Right lobe of liver (tissue), 6 donors: ENCODE measurements around the gene ITGA2. TPM values are rescaled to one million over a fixed set of nuclear protein-coding genes. Genes with fewer than 3 reads are reported as not detected.

Experiments
- ATAC-seq, 4 donors: fragments of 200-7000 bp; cut with Tn5 transposase; one replicate each; pipeline ENCODE4 v1.9.1; 2020; ENCODE audit warnings: mild to moderate bottlenecking in 4 of 4, moderate library complexity in 4 of 4
- DNase-seq, 3 donors: peaks; one replicate each; pipeline ENCODE4 v3.0.0-alpha.2; 2020
- H3K27ac ChIP-seq, 3 donors: fragments of 200-600 bp; one replicate each; pipeline ENCODE4 v1.8.0; 2022
- H3K27me3 ChIP-seq, 2 donors: fragments of 200-600 bp; one replicate each; pipeline ENCODE4 v1.8.0; 2022
- H3K36me3 ChIP-seq, 4 donors: fragments of 200-600 bp; sonication (generic) in 1 of 4; one replicate each; pipeline versions ENCODE4 v1.5.1 to v1.8.0; 2017 to 2022; ENCODE audit warnings: control low read depth in 1 of 4
- H3K4me1 ChIP-seq, 4 donors: fragments of 200-600 bp; sonication (generic) in 1 of 4; one replicate each; pipeline versions ENCODE4 v1.5.1 to v1.8.0; 2017 to 2022; ENCODE audit warnings: control low read depth in 1 of 4
- H3K4me3 ChIP-seq, 3 donors: fragments of 200-600 bp; one replicate each; pipeline ENCODE4 v1.8.0; 2022
- H3K9me3 ChIP-seq, 4 donors: fragments of 200-600 bp; sonication (generic) in 1 of 4; one replicate each; pipeline versions ENCODE4 v1.5.1 to v1.8.0; 2017 to 2022; ENCODE audit warnings: control low read depth in 1 of 4
- POLR2A ChIP-seq: fragments of 450-650 bp; IDR thresholded peaks from one replicate; pipeline ENCODE4 v1.6.1; 2017; ENCODE audit warnings: antibody characterized with exemption, mild to moderate bottlenecking
- WGBS: methylation state at CpG from one replicate; pipeline ENCODE4 v1.1.6; 2018; ENCODE audit warnings: low coverage, low lambda C conversion rate; ENCODE audit not compliant: insufficient coverage; ENCODE audit errors: missing lambda C conversion rate; 5-methylcytosine and 5-hydroxymethylcytosine counted together
- intact Hi-C, 2 donors: fragments of 100-400 bp; cut with DNase I; formaldehyde crosslinking; loops; one replicate each; pipeline versions ENCODE4 v1.11.2 to v1.14.1; 2022
- total RNA-seq, 6 experiments: library from RNA; depleted of rRNA in 2 of 6; stranded (reverse); fragments of >200 nt in 2 of 6; fragmentation: NEBNext Ultra II Directional in 3 of 6; extraction: Animal tissue kit (Norgen Biotek cat#: 25700) in 3 of 6; gene quantifications; one replicate each; pipeline versions ENCODE4 v1.1.0 to v1.2.4, GENCODE V29; 2016 to 2023
- TF ChIP-seq, protein P1 (sequence below), 4 donors: fragments of 200-600 bp in 3 of 4; fragments of 450-650 bp in 1 of 4; IDR thresholded peaks; one replicate each; pipeline versions ENCODE4 v1.5.1 to v1.8.0; 2016 to 2022; ENCODE audit warnings: antibody characterized with exemption in 4 of 4, mild to moderate bottlenecking in 2 of 4
- donor health status: DM: no; HTN: yes; CAD: no.
- donor health status: DM: no; HTN: no; CAD: no.
- donor health status: DM: no; HTN: no; CAD: no.
- donor health status: DM: no; HTN: yes; CAD: no.
- donor health status: DM: no; HTN: yes; CAD: no.

The ITGA2 gene
- total RNA-seq, 6 experiments from 2014 or later = 0.11 to 1.6 (median 0.40) TPM

DNA sequence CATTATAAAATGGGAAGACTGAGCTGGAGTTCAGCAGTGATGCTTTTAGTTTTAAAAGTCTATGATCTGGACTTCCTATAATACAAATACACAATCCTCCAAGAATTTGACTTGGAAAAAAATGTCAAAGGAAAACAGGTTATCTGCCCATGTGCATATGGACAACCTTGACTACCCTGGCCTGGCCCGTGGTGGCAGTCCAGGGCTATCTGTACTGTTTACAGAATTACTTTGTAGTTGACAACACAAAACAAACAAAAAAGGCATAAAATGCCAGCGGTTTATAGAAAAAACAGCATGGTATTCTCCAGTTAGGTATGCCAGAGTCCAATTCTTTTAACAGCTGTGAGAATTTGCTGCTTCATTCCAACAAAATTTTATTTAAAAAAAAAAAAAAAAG lies 103.1 kb downstream of the ITGA2 start:
- ATAC-seq (peak; percentile 63 to 83 (median 71)), DNase-seq (peak in 1 of 3 donors; percentile 47)
- H3K4me1 ChIP-seq = no peaks in the 10 kb centered on the region
- TF ChIP-seq, protein P1, sequence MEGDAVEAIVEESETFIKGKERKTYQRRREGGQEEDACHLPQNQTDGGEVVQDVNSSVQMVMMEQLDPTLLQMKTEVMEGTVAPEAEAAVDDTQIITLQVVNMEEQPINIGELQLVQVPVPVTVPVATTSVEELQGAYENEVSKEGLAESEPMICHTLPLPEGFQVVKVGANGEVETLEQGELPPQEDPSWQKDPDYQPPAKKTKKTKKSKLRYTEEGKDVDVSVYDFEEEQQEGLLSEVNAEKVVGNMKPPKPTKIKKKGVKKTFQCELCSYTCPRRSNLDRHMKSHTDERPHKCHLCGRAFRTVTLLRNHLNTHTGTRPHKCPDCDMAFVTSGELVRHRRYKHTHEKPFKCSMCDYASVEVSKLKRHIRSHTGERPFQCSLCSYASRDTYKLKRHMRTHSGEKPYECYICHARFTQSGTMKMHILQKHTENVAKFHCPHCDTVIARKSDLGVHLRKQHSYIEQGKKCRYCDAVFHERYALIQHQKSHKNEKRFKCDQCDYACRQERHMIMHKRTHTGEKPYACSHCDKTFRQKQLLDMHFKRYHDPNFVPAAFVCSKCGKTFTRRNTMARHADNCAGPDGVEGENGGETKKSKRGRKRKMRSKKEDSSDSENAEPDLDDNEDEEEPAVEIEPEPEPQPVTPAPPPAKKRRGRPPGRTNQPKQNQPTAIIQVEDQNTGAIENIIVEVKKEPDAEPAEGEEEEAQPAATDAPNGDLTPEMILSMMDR (IDR thresholded peaks at IDR 0.05) = no peak
- TF ChIP-seq POLR2A = no peak
- no peaks in the 10 kb centered on the region for H3K27me3 ChIP-seq
- no peak overlapping the region for H3K4me3 ChIP-seq
- intact Hi-C loops = no loop called here
- H3K36me3 ChIP-seq = peaks cover 0 to 3% (median 0%) of the 10 kb centered on the region in 4 donors
- no peak overlapping the region for H3K27ac ChIP-seq
- no peaks in the 10 kb centered on the region for H3K9me3 ChIP-seq
- 19% methylated on average over 2 of the region's 2 CpGs for WGBS

DNA sequence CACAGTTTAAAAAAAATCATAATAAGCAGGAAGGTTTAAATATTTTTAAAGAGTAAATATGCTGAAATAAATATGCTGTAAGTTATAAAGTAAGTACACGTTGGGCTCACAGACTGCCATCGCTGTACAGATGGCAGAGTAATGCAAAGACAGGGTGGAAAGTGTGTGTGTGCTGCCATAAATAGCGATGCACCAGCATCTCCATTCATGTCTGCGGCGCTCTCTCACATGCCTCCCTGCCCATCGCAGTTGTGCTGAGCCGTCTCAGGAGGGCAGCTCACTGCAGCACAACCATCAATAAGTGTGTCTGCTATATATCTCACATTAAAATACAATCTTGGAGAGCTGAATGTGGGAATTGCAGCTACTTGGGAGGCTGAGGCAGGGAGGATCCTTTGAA lies 106.1 kb downstream of the ITGA2 start:
- no peak overlapping the region for H3K27ac ChIP-seq
- no peaks in the 10 kb centered on the region for H3K9me3 ChIP-seq
- DNase-seq = peak in 1 of 3 donors; percentile 40
- TF ChIP-seq POLR2A = no peak
- TF ChIP-seq, protein P1 (IDR thresholded peaks at IDR 0.05) = no peak
- WGBS = 94% methylated on average over 3 of the region's 7 CpGs
- no peak for ATAC-seq
- H3K4me3 ChIP-seq = no peak overlapping the region
- no peaks in the 10 kb centered on the region for H3K27me3 ChIP-seq
- H3K4me1 ChIP-seq = no peaks in the 10 kb centered on the region
- intact Hi-C loops = no loop called here
- peaks cover 0 to 33% (median 8%) of the 10 kb centered on the region in 4 donors for H3K36me3 ChIP-seq

DNA sequence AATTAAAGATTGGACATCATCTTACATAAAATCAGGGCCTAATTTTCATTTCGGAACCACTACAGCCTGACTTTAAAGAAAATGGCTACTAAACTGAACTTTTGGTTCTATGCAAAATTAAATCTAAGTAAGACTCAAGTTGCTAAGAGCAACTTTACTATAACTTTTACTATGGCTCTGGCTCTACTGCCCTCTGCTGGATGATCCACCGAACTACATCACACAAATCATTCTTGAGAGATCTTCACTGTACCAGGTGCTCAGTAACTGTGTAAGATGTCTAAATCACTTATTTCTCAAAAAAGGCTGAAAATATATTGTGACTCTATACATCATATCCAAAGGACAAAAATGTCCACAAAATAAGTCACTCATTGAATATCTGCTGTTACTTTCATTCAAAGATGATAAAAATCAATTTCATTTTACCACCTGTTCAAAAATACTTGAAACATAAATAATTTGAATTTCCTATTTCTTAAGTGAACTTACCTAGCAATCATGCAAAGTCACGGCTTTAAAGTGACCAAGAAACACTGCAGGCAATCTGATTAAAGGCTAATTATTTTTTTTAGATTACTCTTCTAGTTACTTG lies 106.9 kb downstream of the ITGA2 start:
- H3K27me3 ChIP-seq = no peaks in the 10 kb centered on the region
- H3K36me3 ChIP-seq = peaks cover 0 to 41% (median 12%) of the 10 kb centered on the region in 4 donors
- H3K4me3 ChIP-seq = no peak overlapping the region
- 6% methylated on average over 3 of the region's 3 CpGs for WGBS
- DNase-seq (peak in 1 of 3 donors; percentile 54), ATAC-seq (peak; percentile 81 to 92 (median 85))
- no peaks in the 10 kb centered on the region for H3K9me3 ChIP-seq
- no peaks in the 10 kb centered on the region for H3K4me1 ChIP-seq
- intact Hi-C loops = no loop called here
- TF ChIP-seq, protein P1 (IDR thresholded peaks at IDR 0.05) = peak; percentile 84 to 93 (median 88)
- TF ChIP-seq POLR2A = no peak
- no peak overlapping the region for H3K27ac ChIP-seq

DNA sequence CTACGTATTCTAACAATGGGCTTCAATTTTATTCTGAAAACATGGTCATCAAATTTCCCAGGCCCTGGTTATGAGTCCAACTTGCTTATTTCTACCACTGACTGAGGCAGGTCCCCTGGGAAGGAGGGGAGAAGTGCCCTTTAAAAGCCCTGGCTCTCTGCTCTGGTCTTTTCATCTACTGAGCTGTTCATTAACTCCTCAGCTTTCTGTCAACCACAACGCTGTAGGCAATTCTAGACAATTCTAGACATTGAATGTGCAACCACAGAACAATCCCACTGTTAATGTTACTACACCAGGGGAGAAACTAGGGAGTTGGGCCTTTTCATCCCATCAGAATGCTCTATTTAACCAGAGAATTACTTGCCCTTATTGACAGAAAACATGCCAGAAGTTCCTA lies 110.4 kb downstream of the ITGA2 start:
- 57% methylated on average over 2 of the region's 2 CpGs for WGBS
- intact Hi-C loops = no loop called here
- no peak overlapping the region for H3K4me3 ChIP-seq
- H3K27me3 ChIP-seq = no peaks in the 10 kb centered on the region
- DNase-seq (no peak), ATAC-seq (no peak)
- TF ChIP-seq, protein P1 (IDR thresholded peaks at IDR 0.05) = no peak
- TF ChIP-seq POLR2A = no peak
- no peaks in the 10 kb centered on the region for H3K9me3 ChIP-seq
- no peak overlapping the region for H3K27ac ChIP-seq
- no peaks in the 10 kb centered on the region for H3K4me1 ChIP-seq
- H3K36me3 ChIP-seq = peaks cover 0 to 66% (median 13%) of the 10 kb centered on the region in 4 donors
